ENCODE measurements around the gene ADGRV1.

GRCh38 chr5:91194824-91195381, 636.3 kb downstream of the ADGRV1 start:
- TF ChIP-seq, protein P1, sequence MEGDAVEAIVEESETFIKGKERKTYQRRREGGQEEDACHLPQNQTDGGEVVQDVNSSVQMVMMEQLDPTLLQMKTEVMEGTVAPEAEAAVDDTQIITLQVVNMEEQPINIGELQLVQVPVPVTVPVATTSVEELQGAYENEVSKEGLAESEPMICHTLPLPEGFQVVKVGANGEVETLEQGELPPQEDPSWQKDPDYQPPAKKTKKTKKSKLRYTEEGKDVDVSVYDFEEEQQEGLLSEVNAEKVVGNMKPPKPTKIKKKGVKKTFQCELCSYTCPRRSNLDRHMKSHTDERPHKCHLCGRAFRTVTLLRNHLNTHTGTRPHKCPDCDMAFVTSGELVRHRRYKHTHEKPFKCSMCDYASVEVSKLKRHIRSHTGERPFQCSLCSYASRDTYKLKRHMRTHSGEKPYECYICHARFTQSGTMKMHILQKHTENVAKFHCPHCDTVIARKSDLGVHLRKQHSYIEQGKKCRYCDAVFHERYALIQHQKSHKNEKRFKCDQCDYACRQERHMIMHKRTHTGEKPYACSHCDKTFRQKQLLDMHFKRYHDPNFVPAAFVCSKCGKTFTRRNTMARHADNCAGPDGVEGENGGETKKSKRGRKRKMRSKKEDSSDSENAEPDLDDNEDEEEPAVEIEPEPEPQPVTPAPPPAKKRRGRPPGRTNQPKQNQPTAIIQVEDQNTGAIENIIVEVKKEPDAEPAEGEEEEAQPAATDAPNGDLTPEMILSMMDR (IDR thresholded peaks at IDR 0.05), result no peak
- TF ChIP-seq POLR2A (IDR thresholded peaks at IDR 0.05) (no peak), POLR2AphosphoS5 (IDR thresholded peaks at IDR 0.05) (no peak)

Data from prostate gland (tissue), 2 donors.